ENCODE measurements around the gene SMYD1. TPM values are rescaled to one million over a fixed set of nuclear protein-coding genes. Genes with fewer than 3 reads are reported as not detected.

The SMYD1 gene
- total and polyA plus RNA-seq, 2 donors from 2014 or later: not detected

DNA sequence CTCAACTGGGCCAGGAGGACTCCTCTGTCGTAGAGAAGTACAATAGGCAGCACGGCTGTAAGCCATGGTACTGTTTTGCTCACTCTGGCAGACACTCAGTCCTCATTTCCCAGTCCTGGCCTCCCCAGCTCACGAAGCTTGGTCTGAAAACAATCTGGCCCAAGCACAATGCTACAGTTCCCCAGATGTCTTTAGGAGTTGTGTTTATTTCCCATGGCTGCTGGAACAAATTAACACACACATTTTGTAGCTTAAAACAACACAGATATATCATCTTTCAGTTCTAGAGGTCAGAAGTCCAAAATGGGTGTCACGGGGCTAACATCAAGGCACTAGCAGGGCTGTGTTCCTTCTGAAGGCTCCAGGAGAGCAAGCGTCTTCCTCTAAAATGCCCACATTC lies 47.3 kb downstream of the SMYD1 start:
- Histone ChIP-seq H3K36me3 (ENCODE audit: control insufficient read depth in 2 of 3, insufficient read depth in 3 of 3, low read length in 3 of 3) (no peaks in the 10 kb centered on the region), H3K27ac (ENCODE audit: low read depth in 2 of 2, low read length in 2 of 2) (no peak overlapping the region), H3K4me1 (ENCODE audit: control insufficient read depth in 2 of 3, insufficient read depth in 2 of 3, low read depth in 1 of 3, low read length in 3 of 3) (no peaks in the 10 kb centered on the region), H3K9me3 (ENCODE audit: control insufficient read depth in 2 of 3, insufficient read depth in 1 of 3, low read length in 3 of 3) (no peaks in the 10 kb centered on the region), H3K27me3 (ENCODE audit: control insufficient read depth, insufficient read depth, low read length) (no peaks in the 10 kb centered on the region), H3K9ac (ENCODE audit: low read length in 3 of 3) (no peak overlapping the region), H3K4me3 (ENCODE audit: low read length in 3 of 3) (no peak overlapping the region)
- DNase-seq (peak in 1 of 5 donors; percentile 22), FAIRE-seq (no peak)
- intact Hi-C loops (cut with DNase I): no loop called here
- TF ChIP-seq, protein P1, sequence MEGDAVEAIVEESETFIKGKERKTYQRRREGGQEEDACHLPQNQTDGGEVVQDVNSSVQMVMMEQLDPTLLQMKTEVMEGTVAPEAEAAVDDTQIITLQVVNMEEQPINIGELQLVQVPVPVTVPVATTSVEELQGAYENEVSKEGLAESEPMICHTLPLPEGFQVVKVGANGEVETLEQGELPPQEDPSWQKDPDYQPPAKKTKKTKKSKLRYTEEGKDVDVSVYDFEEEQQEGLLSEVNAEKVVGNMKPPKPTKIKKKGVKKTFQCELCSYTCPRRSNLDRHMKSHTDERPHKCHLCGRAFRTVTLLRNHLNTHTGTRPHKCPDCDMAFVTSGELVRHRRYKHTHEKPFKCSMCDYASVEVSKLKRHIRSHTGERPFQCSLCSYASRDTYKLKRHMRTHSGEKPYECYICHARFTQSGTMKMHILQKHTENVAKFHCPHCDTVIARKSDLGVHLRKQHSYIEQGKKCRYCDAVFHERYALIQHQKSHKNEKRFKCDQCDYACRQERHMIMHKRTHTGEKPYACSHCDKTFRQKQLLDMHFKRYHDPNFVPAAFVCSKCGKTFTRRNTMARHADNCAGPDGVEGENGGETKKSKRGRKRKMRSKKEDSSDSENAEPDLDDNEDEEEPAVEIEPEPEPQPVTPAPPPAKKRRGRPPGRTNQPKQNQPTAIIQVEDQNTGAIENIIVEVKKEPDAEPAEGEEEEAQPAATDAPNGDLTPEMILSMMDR (IDR thresholded peaks at IDR 0.05; ENCODE audit: borderline replicate concordance, extremely low read depth, insufficient read depth): no peak

DNA sequence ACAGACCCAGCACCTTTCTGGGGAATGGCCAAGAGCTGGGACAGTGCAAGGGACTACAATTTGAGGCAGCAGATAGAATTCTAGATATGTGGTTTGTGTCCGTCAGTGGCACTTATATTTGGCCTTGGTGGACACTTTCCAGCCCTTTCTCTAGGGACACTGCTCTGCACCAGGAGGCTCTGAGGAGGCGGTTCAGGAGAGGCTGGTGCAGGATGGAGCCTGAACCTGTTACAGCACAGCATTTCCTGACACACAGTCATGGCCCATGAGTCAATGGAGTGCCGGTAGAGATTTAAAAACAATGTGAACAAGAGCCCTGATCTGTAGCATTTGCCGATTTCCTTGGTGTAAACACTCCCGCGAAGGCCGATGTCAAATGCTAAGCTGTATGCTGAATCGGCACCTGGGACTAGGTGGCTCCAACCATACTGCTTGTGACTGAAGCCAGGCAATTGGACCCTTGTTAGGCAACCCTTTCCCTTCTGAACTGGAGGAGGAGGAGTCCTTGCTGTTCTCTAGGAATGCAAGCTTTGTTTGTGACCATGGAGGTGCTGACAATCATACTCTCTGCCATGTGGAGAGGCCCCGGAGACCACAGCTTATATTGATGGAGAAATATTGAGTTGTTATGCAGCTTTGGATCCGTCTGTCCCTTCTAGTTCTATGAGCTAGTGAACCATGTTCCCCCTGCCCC lies 48.3 kb downstream of the SMYD1 start:
- Histone ChIP-seq H3K4me3 (ENCODE audit: low read length in 3 of 3) (no peak overlapping the region), H3K27me3 (ENCODE audit: control insufficient read depth, insufficient read depth, low read length) (no peaks in the 10 kb centered on the region), H3K36me3 (ENCODE audit: control insufficient read depth in 2 of 3, insufficient read depth in 3 of 3, low read length in 3 of 3) (no peaks in the 10 kb centered on the region), H3K9me3 (ENCODE audit: control insufficient read depth in 2 of 3, insufficient read depth in 1 of 3, low read length in 3 of 3) (no peaks in the 10 kb centered on the region), H3K27ac (ENCODE audit: low read depth in 2 of 2, low read length in 2 of 2) (no peak overlapping the region), H3K4me1 (ENCODE audit: control insufficient read depth in 2 of 3, insufficient read depth in 2 of 3, low read depth in 1 of 3, low read length in 3 of 3) (no peaks in the 10 kb centered on the region), H3K9ac (ENCODE audit: low read length in 3 of 3) (no peak overlapping the region)
- FAIRE-seq: no peak
- intact Hi-C loops (cut with DNase I): no loop called here
- TF ChIP-seq, protein P1 (IDR thresholded peaks at IDR 0.05; ENCODE audit: borderline replicate concordance, extremely low read depth, insufficient read depth): no peak
- no peak for DNase-seq

DNA sequence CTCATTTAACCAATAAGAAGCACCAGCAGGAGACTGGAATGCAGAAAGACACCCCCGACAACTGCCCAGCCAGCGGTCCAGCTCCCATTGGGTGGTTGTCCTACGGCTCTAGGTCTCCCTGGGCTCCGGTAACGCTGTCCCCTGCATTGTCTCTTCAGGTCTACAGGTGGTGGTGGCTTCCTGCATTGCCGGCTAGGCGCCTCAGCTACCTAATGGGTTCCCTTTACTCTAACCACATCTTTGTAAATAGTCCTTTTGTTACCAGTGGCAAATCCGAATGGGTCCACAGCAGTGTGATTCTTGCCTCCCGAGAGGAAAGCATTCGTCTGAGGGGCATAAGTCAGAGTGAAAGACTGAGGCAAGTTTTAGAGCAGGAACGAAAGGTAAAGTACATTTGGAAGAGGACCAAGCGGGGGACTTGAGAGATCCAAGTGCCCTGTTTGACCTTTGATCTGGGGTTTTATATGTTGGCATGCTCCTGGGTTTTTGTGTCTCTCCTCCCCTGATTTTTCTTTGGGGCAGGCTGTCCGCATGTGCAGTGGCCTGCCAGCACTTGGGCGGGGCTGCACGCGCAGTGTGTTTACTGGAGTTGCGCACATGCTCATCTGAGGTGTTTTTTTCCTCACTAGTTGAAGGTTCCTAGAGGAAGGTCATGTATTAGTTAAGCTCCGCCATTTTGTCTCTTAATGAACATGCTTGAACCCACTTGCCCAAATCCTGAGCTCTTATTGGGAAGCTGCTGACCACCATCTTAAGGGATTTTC lies 49.2 kb downstream of the SMYD1 start:
- no peaks in the 10 kb centered on the region for H3K4me1 ChIP-seq (ENCODE audit: control insufficient read depth in 2 of 3, insufficient read depth in 2 of 3, low read depth in 1 of 3, low read length in 3 of 3)
- DNase-seq (no peak), FAIRE-seq (no peak)
- H3K27me3 ChIP-seq (ENCODE audit: control insufficient read depth, insufficient read depth, low read length): no peaks in the 10 kb centered on the region
- TF ChIP-seq, protein P1 (IDR thresholded peaks at IDR 0.05; ENCODE audit: borderline replicate concordance, extremely low read depth, insufficient read depth): no peak
- no peaks in the 10 kb centered on the region for H3K9me3 ChIP-seq (ENCODE audit: control insufficient read depth in 2 of 3, insufficient read depth in 1 of 3, low read length in 3 of 3)
- no peaks in the 10 kb centered on the region for H3K36me3 ChIP-seq (ENCODE audit: control insufficient read depth in 2 of 3, insufficient read depth in 3 of 3, low read length in 3 of 3)
- H3K4me3 ChIP-seq (ENCODE audit: low read length in 3 of 3): no peak overlapping the region
- H3K9ac ChIP-seq (ENCODE audit: low read length in 3 of 3): no peak overlapping the region
- H3K27ac ChIP-seq (ENCODE audit: low read depth in 2 of 2, low read length in 2 of 2): no peak overlapping the region
- intact Hi-C loops (cut with DNase I): no loop called here
